Mammary epithelial cell (primary cell): Measurements from ENCODE around the gene PON2.

ENCODE experiments used
- EZH2 ChIP-seq: IDR thresholded peaks from 2 replicates; pipeline ENCODE4 v1.6.1; 2012; ENCODE audit warnings: low read length, inconsistent platforms, borderline replicate concordance
- TF ChIP-seq, protein P1 (sequence below), 2 donors: IDR thresholded peaks in 1 of 2; conservative IDR thresholded peaks in 1 of 2; 2 replicates each; pipeline ENCODE4 v1.5.1; 2011 to 2012; ENCODE audit warnings: inconsistent platforms in 2 of 2, low read length in 2 of 2, mild to moderate bottlenecking in 2 of 2, control low read depth in 1 of 2, low read depth in 1 of 2; ENCODE audit not compliant: insufficient read depth in 1 of 2; ENCODE audit errors: extremely low read depth in 1 of 2

DNA sequence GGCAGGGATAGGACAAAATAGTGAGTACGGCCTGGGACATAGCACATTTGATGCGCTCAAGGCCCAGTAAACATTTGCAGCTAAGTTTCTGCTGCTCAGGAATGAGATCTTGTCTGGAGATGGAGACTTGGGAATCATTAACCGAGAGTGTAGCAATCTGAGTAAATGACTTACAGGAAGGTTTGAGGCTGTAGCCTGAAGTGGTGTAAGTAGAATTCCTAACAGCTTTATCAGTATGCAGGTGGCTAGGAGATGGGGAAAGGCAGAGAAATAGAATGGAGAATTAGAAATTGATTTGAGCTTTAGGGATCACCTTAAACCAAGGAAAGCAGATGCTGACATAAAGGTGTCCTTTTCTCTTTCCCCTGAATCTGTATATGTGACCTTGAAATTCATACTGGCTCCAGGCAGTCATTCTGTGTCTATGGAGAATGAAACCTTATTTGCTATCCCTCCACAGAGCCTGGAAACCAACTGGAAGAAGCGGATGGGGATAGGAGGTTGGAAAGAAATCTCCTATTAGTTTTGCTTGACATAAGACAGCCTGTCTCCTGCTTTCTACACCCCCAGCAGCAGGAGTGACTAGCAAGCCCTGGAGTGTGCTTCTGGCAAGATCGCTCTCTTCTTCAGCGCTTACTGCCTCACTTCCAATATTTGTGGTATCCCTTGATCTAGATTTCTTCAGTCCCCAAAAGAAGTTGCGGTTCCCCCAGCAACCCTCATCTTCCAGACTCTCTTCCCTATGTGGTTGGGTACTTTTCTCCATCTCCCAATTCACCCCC, 6.4 kb upstream of the PON2 start:
- no peak for TF ChIP-seq EZH2
- TF ChIP-seq, protein P1, sequence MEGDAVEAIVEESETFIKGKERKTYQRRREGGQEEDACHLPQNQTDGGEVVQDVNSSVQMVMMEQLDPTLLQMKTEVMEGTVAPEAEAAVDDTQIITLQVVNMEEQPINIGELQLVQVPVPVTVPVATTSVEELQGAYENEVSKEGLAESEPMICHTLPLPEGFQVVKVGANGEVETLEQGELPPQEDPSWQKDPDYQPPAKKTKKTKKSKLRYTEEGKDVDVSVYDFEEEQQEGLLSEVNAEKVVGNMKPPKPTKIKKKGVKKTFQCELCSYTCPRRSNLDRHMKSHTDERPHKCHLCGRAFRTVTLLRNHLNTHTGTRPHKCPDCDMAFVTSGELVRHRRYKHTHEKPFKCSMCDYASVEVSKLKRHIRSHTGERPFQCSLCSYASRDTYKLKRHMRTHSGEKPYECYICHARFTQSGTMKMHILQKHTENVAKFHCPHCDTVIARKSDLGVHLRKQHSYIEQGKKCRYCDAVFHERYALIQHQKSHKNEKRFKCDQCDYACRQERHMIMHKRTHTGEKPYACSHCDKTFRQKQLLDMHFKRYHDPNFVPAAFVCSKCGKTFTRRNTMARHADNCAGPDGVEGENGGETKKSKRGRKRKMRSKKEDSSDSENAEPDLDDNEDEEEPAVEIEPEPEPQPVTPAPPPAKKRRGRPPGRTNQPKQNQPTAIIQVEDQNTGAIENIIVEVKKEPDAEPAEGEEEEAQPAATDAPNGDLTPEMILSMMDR (conservative IDR thresholded peaks at IDR 0.05 in 1 of 2, IDR thresholded peaks at IDR 0.05 in 1 of 2; ENCODE audit: extremely low read depth in 1 of 2, insufficient read depth in 1 of 2, low read depth in 1 of 2, low read length in 2 of 2), result no peak
